Trophoblast cell (in vitro differentiated cells and primary cell): ENCODE data around the gene HS3ST5.

Experiments used
- DNase-seq, 2 donors: peaks; one replicate each; pipeline ENCODE4 v3.0.0-alpha.2; 2016
- H2AFZ ChIP-seq: 2 replicates; pipeline ENCODE4 v1.6.1; 2013; ENCODE audit warnings: low read length, moderate library complexity, mild to moderate bottlenecking; ENCODE audit not compliant: insufficient read depth, poor library complexity
- H2AK5ac ChIP-seq: 2 replicates; pipeline ENCODE4 v1.6.1; 2013; ENCODE audit warnings: mild to moderate bottlenecking, low read length
- H2BK120ac ChIP-seq: 2 replicates; pipeline ENCODE4 v1.6.1; 2013; ENCODE audit warnings: low read length, mild to moderate bottlenecking, moderate library complexity; ENCODE audit not compliant: insufficient read depth, poor library complexity
- H2BK12ac ChIP-seq: 2 replicates; pipeline ENCODE4 v1.6.1; 2013; ENCODE audit warnings: mild to moderate bottlenecking, low read length, moderate library complexity
- H2BK5ac ChIP-seq: 2 replicates; pipeline ENCODE4 v1.6.1; 2013; ENCODE audit warnings: low read length, low read depth, moderate library complexity, mild to moderate bottlenecking; ENCODE audit not compliant: poor library complexity
- H3K14ac ChIP-seq: 2 replicates; pipeline ENCODE4 v1.6.1; 2013; ENCODE audit warnings: mild to moderate bottlenecking, low read length
- H3K18ac ChIP-seq: 2 replicates; pipeline ENCODE4 v1.6.1; 2013; ENCODE audit warnings: mild to moderate bottlenecking, low read length
- H3K23ac ChIP-seq: 2 replicates; pipeline ENCODE4 v1.6.1; 2013; ENCODE audit warnings: low read length
- H3K27ac ChIP-seq: 2 replicates; pipeline ENCODE4 v1.5.1; 2013; ENCODE audit warnings: low read depth, mild to moderate bottlenecking, inconsistent platforms, low read length, moderate library complexity
- H3K27me3 ChIP-seq: 2 replicates; pipeline ENCODE4 v1.6.1; 2013; ENCODE audit warnings: inconsistent platforms, mild to moderate bottlenecking, low read length, moderate library complexity; ENCODE audit not compliant: insufficient read depth
- H3K36me3 ChIP-seq, 2 experiments: 1 replicate in 1 of 2; 2 replicates in 1 of 2; pipeline ENCODE4 v1.6.1; 2013; ENCODE audit warnings: low read length in 2 of 2, mild to moderate bottlenecking in 2 of 2, moderate library complexity in 1 of 2; ENCODE audit not compliant: insufficient read depth in 2 of 2, control insufficient read depth in 1 of 2
- H3K4ac ChIP-seq: 2 replicates; pipeline ENCODE4 v1.6.1; 2013; ENCODE audit warnings: low read depth, mild to moderate bottlenecking, low read length, moderate library complexity
- H3K4me1 ChIP-seq, 2 experiments: 1 replicate in 1 of 2; 2 replicates in 1 of 2; pipeline ENCODE4 v1.6.1; 2013; ENCODE audit warnings: low read length in 2 of 2, mild to moderate bottlenecking in 2 of 2, moderate library complexity in 1 of 2; ENCODE audit not compliant: insufficient read depth in 2 of 2, control insufficient read depth in 1 of 2
- H3K4me2 ChIP-seq: 2 replicates; pipeline ENCODE4 v1.6.1; 2013; ENCODE audit warnings: inconsistent platforms, mild to moderate bottlenecking, low read length, moderate library complexity
- H3K4me3 ChIP-seq: 2 replicates; pipeline ENCODE4 v1.5.1; 2013; ENCODE audit warnings: mild to moderate bottlenecking, low read depth, low read length, inconsistent platforms
- H3K79me1 ChIP-seq: one replicate; pipeline ENCODE4 v1.6.1; 2013; ENCODE audit warnings: low read length
- H3K79me2 ChIP-seq: 2 replicates; pipeline ENCODE4 v1.6.1; 2013; ENCODE audit warnings: low read length, mild to moderate bottlenecking; ENCODE audit not compliant: control insufficient read depth, insufficient read depth, poor library complexity
- H3K9ac ChIP-seq: 2 replicates; pipeline ENCODE4 v1.6.1; 2013; ENCODE audit warnings: mild to moderate bottlenecking, low read length
- H3K9me3 ChIP-seq: 2 replicates; pipeline ENCODE4 v1.6.1; 2013; ENCODE audit warnings: low read depth, mild to moderate bottlenecking, control low read depth, inconsistent platforms, low read length; ENCODE audit not compliant: insufficient read depth
- H4K12ac ChIP-seq: 2 replicates; pipeline ENCODE4 v1.6.1; 2013; ENCODE audit warnings: low read depth, mild to moderate bottlenecking, low read length, moderate library complexity
- H4K8ac ChIP-seq: 2 replicates; pipeline ENCODE4 v1.6.1; 2013; ENCODE audit warnings: low read depth, mild to moderate bottlenecking, low read length, moderate library complexity
- H4K91ac ChIP-seq: one replicate; pipeline ENCODE4 v1.6.1; 2013; ENCODE audit warnings: low read depth, mild to moderate bottlenecking, low read length, moderate library complexity
- WGBS: extraction: QIAGEN DNeasy Blood & Tissue Kit; methylation state at CpG from one replicate; pipeline ENCODE4 v1.1.7; 2013; ENCODE audit warnings: missing lambda C conversion rate; ENCODE audit not compliant: insufficient read length, insufficient coverage; ENCODE audit errors: extremely low coverage; 5-methylcytosine and 5-hydroxymethylcytosine counted together

The HS3ST5 gene

DNA sequence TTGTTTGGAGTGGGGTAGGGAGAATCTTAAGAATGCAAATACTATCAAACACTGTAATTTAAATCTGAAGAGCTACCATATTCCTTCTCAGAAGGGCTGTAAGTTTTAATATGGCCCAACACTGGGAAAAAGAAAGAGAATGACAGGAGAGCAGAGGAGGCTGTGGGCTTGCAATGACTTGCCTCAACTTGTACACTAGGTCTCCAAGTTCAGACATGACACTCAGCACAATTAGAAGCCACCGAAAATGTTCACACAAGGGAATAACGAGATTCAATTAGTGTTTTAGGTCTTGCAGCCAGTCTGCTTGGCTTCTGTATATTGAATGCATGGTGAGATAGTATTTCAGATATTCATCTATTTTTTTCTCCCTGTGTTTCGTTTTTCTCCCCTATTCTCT, 89.4 kb downstream of the HS3ST5 start:
- Histone ChIP-seq H3K79me1 (no peaks in the 10 kb centered on the region), H4K91ac (no peak overlapping the region), H3K4me1 (peaks cover 0 to 2% of the 10 kb centered on the region in 2 experiments), H3K18ac (no peak overlapping the region), H3K4me2 (no peak overlapping the region), H3K23ac (no peak overlapping the region), H4K12ac (no peak overlapping the region), H3K36me3 (no peaks in the 10 kb centered on the region), H2AK5ac (no peak overlapping the region), H3K9me3 (peaks cover 3% of the 10 kb centered on the region), H2AFZ (no peak overlapping the region), H2BK5ac (no peak overlapping the region), H4K8ac (no peak overlapping the region), H3K14ac (no peak overlapping the region), H3K4me3 (no peak overlapping the region), H3K27me3 (no peaks in the 10 kb centered on the region), H3K27ac (no peak overlapping the region), H2BK120ac (no peak overlapping the region), H3K4ac (no peak overlapping the region), H3K79me2 (no peaks in the 10 kb centered on the region), H3K9ac (no peak overlapping the region), H2BK12ac (no peak overlapping the region)
- WGBS, result no CpG with 5 or more reads among the region's 3 CpGs
- DNase-seq, result no peak

DNA sequence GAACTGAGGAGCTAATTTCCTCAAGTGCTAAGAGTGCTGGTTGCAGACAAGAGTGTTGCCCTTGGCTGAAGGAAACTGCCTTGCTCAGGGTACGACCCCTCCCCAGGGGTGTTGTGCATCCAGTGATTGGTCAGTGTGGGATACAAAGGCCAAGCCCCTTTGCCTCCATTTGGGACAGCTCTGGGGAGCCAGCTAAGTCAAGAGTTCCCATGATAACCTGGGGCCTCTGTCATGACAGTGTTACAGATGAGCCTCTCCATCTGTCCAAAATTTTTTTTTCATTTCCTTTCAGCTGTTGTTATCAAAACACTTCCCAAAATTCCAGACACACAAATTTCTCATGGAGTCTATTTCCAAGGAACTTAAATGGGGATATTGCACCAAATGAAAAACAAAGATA, 93.3 kb downstream of the HS3ST5 start:
- Histone ChIP-seq H3K27me3 (no peaks in the 10 kb centered on the region), H4K91ac (no peak overlapping the region), H4K8ac (no peak overlapping the region), H2AK5ac (no peak overlapping the region), H3K27ac (no peak overlapping the region), H2BK120ac (no peak overlapping the region), H3K14ac (no peak overlapping the region), H3K4me2 (no peak overlapping the region), H3K9ac (no peak overlapping the region), H2BK12ac (no peak overlapping the region), H2BK5ac (no peak overlapping the region), H3K79me2 (no peaks in the 10 kb centered on the region), H3K36me3 (no peaks in the 10 kb centered on the region), H3K23ac (peak overlapping the region; percentile 83), H3K4me3 (no peak overlapping the region), H3K18ac (no peak overlapping the region), H4K12ac (no peak overlapping the region), H3K9me3 (no peaks in the 10 kb centered on the region), H2AFZ (no peak overlapping the region), H3K4ac (no peak overlapping the region), H3K79me1 (no peaks in the 10 kb centered on the region), H3K4me1 (peaks cover 0 to 2% of the 10 kb centered on the region in 2 experiments)
- no CpG with 5 or more reads among the region's 1 CpG for WGBS
- DNase-seq, result no peak

DNA sequence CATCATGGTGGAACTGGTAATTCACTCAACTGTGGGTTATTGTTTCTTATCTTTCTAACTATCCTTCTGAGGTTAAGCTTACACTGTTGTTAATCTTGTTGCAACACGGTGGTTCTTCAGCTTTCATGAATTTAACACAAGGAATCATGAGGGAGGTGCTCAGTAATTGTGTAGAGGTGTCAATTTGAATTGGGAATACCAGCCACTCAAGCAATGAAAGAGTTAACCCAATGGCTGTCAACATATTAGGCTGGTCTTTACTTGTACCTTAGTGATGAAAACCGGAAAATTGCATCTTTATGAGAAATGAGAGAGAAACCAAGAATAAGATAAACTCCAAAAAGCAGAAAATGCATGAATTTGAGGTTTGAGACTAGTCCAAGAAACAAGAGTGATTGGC, 95.7 kb downstream of the HS3ST5 start:
- Histone ChIP-seq H3K9ac (no peak overlapping the region), H2BK120ac (no peak overlapping the region), H3K79me2 (no peaks in the 10 kb centered on the region), H3K27ac (no peak overlapping the region), H3K4me2 (no peak overlapping the region), H3K4me1 (peaks cover 0 to 2% of the 10 kb centered on the region in 2 experiments), H2AK5ac (no peak overlapping the region), H4K91ac (no peak overlapping the region), H4K8ac (no peak overlapping the region), H3K4me3 (no peak overlapping the region), H3K9me3 (no peaks in the 10 kb centered on the region), H4K12ac (no peak overlapping the region), H3K36me3 (no peaks in the 10 kb centered on the region), H3K23ac (no peak overlapping the region), H3K27me3 (no peaks in the 10 kb centered on the region), H3K14ac (no peak overlapping the region), H2BK12ac (no peak overlapping the region), H3K4ac (no peak overlapping the region), H3K18ac (no peak overlapping the region), H2AFZ (no peak overlapping the region), H3K79me1 (no peaks in the 10 kb centered on the region), H2BK5ac (no peak overlapping the region)
- no CpG with 5 or more reads among the region's 2 CpGs for whole genome bisulfite sequencing
- no peak for DNase-seq

DNA sequence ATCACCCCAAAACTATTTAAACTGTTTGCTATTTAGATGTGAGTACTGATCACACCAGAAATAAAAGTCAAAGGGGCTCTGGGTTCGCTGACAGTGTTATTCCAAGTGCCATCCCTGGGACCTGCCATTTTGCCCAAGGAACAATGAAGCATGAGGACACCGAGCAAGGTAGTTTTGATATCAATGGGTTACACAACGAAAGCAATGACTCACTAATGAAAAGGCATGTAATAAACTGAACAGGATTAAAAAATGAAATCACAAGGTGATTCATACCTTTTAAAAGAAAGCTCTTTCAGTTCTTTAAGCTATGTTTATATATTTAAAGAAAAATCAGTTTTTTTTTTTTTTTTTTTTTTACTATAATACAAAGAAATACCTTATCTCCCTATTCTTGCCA, 102.0 kb downstream of the HS3ST5 start:
- no CpG with 5 or more reads among the region's 3 CpGs for WGBS
- Histone ChIP-seq H3K14ac (no peak overlapping the region), H3K27me3 (no peaks in the 10 kb centered on the region), H3K79me1 (no peaks in the 10 kb centered on the region), H3K79me2 (no peaks in the 10 kb centered on the region), H3K27ac (no peak overlapping the region), H3K4me2 (no peak overlapping the region), H3K9ac (no peak overlapping the region), H3K4me1 (no peaks in the 10 kb centered on the region), H2AK5ac (no peak overlapping the region), H4K8ac (no peak overlapping the region), H3K4ac (no peak overlapping the region), H2BK12ac (no peak overlapping the region), H3K9me3 (no peaks in the 10 kb centered on the region), H4K91ac (no peak overlapping the region), H2BK120ac (no peak overlapping the region), H3K36me3 (no peaks in the 10 kb centered on the region), H2BK5ac (no peak overlapping the region), H2AFZ (no peak overlapping the region), H3K4me3 (no peak overlapping the region), H3K18ac (no peak overlapping the region), H3K23ac (no peak overlapping the region), H4K12ac (no peak overlapping the region)
- no peak for DNase-seq
